Measurements from ENCODE around the gene TP53I3. TPM values are rescaled to one million over a fixed set of nuclear protein-coding genes. Genes with fewer than 3 reads are reported as not detected.
A peak's percentile ranks its signal among the peaks of the same experiment; 100 is the strongest.

The TP53I3 gene, protein sequence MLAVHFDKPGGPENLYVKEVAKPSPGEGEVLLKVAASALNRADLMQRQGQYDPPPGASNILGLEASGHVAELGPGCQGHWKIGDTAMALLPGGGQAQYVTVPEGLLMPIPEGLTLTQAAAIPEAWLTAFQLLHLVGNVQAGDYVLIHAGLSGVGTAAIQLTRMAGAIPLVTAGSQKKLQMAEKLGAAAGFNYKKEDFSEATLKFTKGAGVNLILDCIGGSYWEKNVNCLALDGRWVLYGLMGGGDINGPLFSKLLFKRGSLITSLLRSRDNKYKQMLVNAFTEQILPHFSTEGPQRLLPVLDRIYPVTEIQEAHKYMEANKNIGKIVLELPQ
- 38.0 TPM for total RNA-seq (ENCODE audit: unreplicated experiment)
- long read RNA-seq, transcript TP53I3-202 (6 exons, 1,635 nt): major isoform, 16 of 40 reads
- long read RNA-seq, transcript TP53I3-201 (5 exons, 1,998 nt): major isoform, 16 of 40 reads
- long read RNA-seq, partial matches to known transcripts: 2 of 40 reads
- long read RNA-seq, other reads (novel, unspliced or antisense): 4 of 40 reads

DNA sequence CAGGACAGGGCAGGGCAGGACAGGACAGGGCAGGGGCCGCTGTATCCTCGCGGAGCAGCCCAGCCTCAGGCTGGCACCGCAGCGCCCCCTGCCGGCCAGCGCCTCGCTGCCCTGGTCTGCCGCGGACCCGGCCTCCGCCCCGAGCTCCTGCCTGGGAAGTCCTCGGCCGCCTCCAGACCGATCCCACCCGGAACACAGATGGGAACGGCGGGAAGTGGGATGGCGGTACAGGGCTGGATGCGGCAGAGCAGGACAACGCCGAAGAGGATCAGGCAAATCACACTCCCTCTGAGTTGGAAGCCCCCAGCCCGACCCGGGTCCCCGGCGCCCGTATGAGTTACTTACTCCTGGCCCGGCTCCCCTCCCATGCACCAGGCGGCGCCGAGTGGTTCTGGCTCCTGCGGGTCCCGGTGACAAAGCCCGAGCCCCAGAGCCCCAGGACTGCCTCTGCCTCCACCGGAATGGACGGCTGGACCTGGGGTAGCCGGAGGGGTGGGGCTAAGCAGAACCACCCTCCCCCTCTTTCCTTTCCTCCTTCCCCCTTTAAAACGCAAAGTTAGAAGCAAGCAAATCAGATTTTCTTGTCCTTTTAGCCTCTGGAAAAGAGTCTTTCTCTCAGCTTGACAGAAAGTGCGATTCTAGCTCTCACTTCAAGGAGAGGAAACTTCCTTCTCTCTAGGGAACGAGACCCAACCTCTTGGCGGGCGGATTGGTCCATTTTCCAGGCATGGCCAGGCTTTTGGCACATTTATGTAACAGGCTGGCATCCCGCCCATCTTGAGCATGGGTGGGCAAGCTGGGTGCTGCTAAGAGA, at the start of gene TP53I3:
Gene TP53I3 (minus strand): TSS at position 449 of the 814 bp plus-strand sequence. CDS start 508 bp downstream, outside the sequence.
- Mint-ChIP-seq H3K36me3 (ENCODE audit: unreplicated experiment) (no peaks in the 10 kb centered on the region), H3K9me3 (ENCODE audit: unreplicated experiment) (peaks cover 7% of the 10 kb centered on the region), H3K4me3 (ENCODE audit: unreplicated experiment) (peak within 1 kb of the TSS; percentile 95), H3K4me1 (ENCODE audit: low read depth, unreplicated experiment) (peaks cover 13% of the 10 kb centered on the region), H3K27me3 (ENCODE audit: unreplicated experiment) (peaks cover 9% of the 10 kb centered on the region), H3K27ac (ENCODE audit: unreplicated experiment) (peak within 1 kb of the TSS; percentile 98)
- TF ChIP-seq, protein P1, sequence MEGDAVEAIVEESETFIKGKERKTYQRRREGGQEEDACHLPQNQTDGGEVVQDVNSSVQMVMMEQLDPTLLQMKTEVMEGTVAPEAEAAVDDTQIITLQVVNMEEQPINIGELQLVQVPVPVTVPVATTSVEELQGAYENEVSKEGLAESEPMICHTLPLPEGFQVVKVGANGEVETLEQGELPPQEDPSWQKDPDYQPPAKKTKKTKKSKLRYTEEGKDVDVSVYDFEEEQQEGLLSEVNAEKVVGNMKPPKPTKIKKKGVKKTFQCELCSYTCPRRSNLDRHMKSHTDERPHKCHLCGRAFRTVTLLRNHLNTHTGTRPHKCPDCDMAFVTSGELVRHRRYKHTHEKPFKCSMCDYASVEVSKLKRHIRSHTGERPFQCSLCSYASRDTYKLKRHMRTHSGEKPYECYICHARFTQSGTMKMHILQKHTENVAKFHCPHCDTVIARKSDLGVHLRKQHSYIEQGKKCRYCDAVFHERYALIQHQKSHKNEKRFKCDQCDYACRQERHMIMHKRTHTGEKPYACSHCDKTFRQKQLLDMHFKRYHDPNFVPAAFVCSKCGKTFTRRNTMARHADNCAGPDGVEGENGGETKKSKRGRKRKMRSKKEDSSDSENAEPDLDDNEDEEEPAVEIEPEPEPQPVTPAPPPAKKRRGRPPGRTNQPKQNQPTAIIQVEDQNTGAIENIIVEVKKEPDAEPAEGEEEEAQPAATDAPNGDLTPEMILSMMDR (IDR thresholded peaks at IDR 0.05; ENCODE audit: partially characterized antibody, unreplicated experiment): peak; percentile 99
- DNase-seq: peak; percentile 96

DNA sequence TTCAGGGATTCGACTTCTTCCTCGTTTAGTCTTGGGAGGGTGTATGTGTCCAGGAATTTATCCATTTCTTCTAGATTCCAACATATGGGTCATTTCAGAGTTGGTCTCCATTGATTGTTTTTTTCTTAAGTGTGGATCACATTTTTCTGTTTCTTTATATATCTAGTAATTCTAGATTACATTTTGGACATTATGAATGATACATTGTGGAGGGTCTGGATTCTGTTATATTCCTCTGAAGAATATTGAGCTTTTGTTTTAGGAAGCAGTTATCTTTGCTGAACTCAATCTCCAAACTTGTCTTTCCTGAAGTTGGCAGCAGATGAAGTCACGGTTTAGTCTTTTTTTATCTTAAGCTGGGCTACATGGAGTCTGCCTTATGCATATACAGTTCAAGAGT, 47.9 kb upstream of the TP53I3 start:
- H3K4me3 Mint-ChIP-seq (ENCODE audit: unreplicated experiment): no peak overlapping the region
- DNase-seq: no peak
- H3K9me3 Mint-ChIP-seq (ENCODE audit: unreplicated experiment): peaks cover 2% of the 10 kb centered on the region

DNA sequence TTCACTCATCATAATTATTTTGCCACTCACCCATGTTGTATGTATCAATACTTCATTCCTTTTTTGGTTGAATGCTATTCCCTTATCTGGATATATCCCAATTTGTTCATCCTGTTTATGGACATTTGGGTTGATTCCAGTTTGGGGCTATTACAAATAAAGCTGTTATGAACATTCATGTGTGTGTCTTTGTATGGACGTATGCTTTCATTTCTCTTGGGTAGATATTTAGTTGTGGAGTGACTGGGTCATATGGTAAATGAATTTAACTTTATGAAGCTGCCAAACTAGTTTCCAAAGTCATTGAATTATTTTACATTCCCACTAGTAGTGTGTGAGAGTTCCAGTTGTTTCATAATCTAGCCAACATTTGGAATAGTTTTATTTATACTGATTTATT, 41.3 kb upstream of the TP53I3 start:
- no peaks in the 10 kb centered on the region for H3K36me3 Mint-ChIP-seq (ENCODE audit: unreplicated experiment)
- H3K27ac Mint-ChIP-seq (ENCODE audit: unreplicated experiment): no peak overlapping the region
- peaks cover 9% of the 10 kb centered on the region for H3K4me1 Mint-ChIP-seq (ENCODE audit: low read depth, unreplicated experiment)
- peaks cover 3% of the 10 kb centered on the region for H3K27me3 Mint-ChIP-seq (ENCODE audit: unreplicated experiment)
- peaks cover 5% of the 10 kb centered on the region for H3K9me3 Mint-ChIP-seq (ENCODE audit: unreplicated experiment)
- H3K4me3 Mint-ChIP-seq (ENCODE audit: unreplicated experiment): no peak overlapping the region
- DNase-seq: no peak
- TF ChIP-seq, protein P1 (IDR thresholded peaks at IDR 0.05; ENCODE audit: partially characterized antibody, unreplicated experiment): no peak

More for the DNA sequence above, 47.9 kb upstream of the TP53I3 start:
- H3K36me3 Mint-ChIP-seq (ENCODE audit: unreplicated experiment): peaks cover 9% of the 10 kb centered on the region
- TF ChIP-seq, protein P1 (IDR thresholded peaks at IDR 0.05; ENCODE audit: partially characterized antibody, unreplicated experiment): no peak
- no peaks in the 10 kb centered on the region for H3K4me1 Mint-ChIP-seq (ENCODE audit: low read depth, unreplicated experiment)
- peaks cover 2% of the 10 kb centered on the region for H3K27me3 Mint-ChIP-seq (ENCODE audit: unreplicated experiment)
- H3K27ac Mint-ChIP-seq (ENCODE audit: unreplicated experiment): no peak overlapping the region

DNA sequence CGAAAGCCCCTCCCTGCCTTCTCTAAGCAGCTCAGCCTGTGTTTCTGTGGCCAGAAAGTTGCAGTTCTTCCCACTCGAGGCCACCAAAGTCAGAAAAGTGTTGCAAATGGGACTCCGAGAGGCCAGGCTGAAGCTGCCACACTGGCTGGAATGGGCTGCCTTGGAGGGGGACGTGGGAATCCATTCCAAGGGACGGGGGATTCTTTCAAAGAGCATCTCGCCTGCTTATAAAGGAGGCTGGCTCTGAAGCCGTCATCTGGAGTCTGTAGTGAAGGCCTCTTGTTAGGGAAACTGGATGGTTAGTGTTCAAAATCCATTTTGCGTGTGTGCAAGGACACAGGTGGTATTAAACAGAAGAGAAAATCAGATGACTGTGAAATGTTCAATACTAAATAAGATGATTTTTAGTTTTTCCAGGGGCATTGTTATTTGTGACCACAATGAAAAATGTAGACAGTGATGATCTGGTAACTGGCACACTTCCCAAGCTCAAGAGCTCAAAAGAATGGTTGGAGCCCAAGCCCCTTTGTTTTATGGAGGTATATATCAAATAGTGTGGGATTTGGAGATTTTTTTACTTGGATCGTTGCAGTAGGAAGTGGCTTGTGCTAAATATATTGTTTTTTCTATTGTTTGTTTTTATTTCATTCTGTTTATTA, 39.4 kb upstream of the TP53I3 start:
- peak overlapping the region; percentile 82 for H3K27ac Mint-ChIP-seq (ENCODE audit: unreplicated experiment)
- H3K9me3 Mint-ChIP-seq (ENCODE audit: unreplicated experiment): peaks cover 5% of the 10 kb centered on the region
- TF ChIP-seq, protein P1 (IDR thresholded peaks at IDR 0.05; ENCODE audit: partially characterized antibody, unreplicated experiment): no peak
- H3K36me3 Mint-ChIP-seq (ENCODE audit: unreplicated experiment): no peaks in the 10 kb centered on the region
- peak overlapping the region; percentile 86 for H3K4me3 Mint-ChIP-seq (ENCODE audit: unreplicated experiment)
- H3K4me1 Mint-ChIP-seq (ENCODE audit: low read depth, unreplicated experiment): peaks cover 9% of the 10 kb centered on the region
- DNase-seq: no peak
- H3K27me3 Mint-ChIP-seq (ENCODE audit: unreplicated experiment): peaks cover 3% of the 10 kb centered on the region
